ENCODE data around the gene HEXD.

The HEXD gene

GRCh38 chr17:82479602-82480001, 61.5 kb downstream of the HEXD start:
- Histone ChIP-seq H3K79me1 (ENCODE audit: low read length) (no peaks in the 10 kb centered on the region), H3K79me2 (ENCODE audit: control insufficient read depth, insufficient read depth, low read length) (no peaks in the 10 kb centered on the region), H3K4me1 (ENCODE audit: control insufficient read depth, low read depth, low read length) (no peaks in the 10 kb centered on the region), H3K4ac (ENCODE audit: low read depth, low read length) (no peak overlapping the region), H4K8ac (ENCODE audit: low read depth, low read length) (no peak overlapping the region), H3K18ac (ENCODE audit: low read length) (no peak overlapping the region), H3K4me2 (ENCODE audit: low read length) (no peak overlapping the region), H3K4me3 (ENCODE audit: low read length) (no peak overlapping the region), H3K23ac (ENCODE audit: low read length) (no peak overlapping the region), H3K27ac (ENCODE audit: low read depth, low read length) (no peak overlapping the region), H3K9ac (ENCODE audit: low read length) (no peak overlapping the region), H2BK5ac (ENCODE audit: low read length) (no peak overlapping the region), H4K5ac (ENCODE audit: low read length) (no peak overlapping the region), H3K56ac (ENCODE audit: low read length) (no peak overlapping the region), H2BK15ac (replicated peaks; ENCODE audit: low read depth) (no peak overlapping the region), H3K36me3 (ENCODE audit: control insufficient read depth, insufficient read depth, low read length) (peaks cover 4% of the 10 kb centered on the region), H2AK5ac (ENCODE audit: low read length) (no peak overlapping the region), H3K27me3 (ENCODE audit: insufficient read depth, low read length, poor library complexity) (no peaks in the 10 kb centered on the region), H2BK120ac (ENCODE audit: low read depth, low read length) (no peak overlapping the region)
- no CpG with 5 or more reads among the region's 5 CpGs for WGBS (ENCODE audit: extremely low coverage, insufficient coverage, low lambda C conversion rate)
- DNase-seq: no peak

- H3K27me3 ChIP-seq (ENCODE audit: insufficient read depth, low read length, poor library complexity): no peaks in the 10 kb centered on the region
- no peak overlapping the region for H2BK120ac ChIP-seq (ENCODE audit: low read depth, low read length)
- no peak overlapping the region for H3K9ac ChIP-seq (ENCODE audit: low read length)
- peaks cover 4% of the 10 kb centered on the region for H3K36me3 ChIP-seq (ENCODE audit: control insufficient read depth, insufficient read depth, low read length)
- H4K8ac ChIP-seq (ENCODE audit: low read depth, low read length): no peak overlapping the region
- H3K4me3 ChIP-seq (ENCODE audit: low read length): no peak overlapping the region
- H3K4me2 ChIP-seq (ENCODE audit: low read length): no peak overlapping the region
- no peak overlapping the region for H4K5ac ChIP-seq (ENCODE audit: low read length)
- no peak overlapping the region for H2BK5ac ChIP-seq (ENCODE audit: low read length)
- no peaks in the 10 kb centered on the region for H3K4me1 ChIP-seq (ENCODE audit: control insufficient read depth, low read depth, low read length)
- H3K79me1 ChIP-seq (ENCODE audit: low read length): no peaks in the 10 kb centered on the region
- H3K79me2 ChIP-seq (ENCODE audit: control insufficient read depth, insufficient read depth, low read length): no peaks in the 10 kb centered on the region
- no peak overlapping the region for H3K27ac ChIP-seq (ENCODE audit: low read depth, low read length)
- H3K23ac ChIP-seq (ENCODE audit: low read length): no peak overlapping the region
- no peak overlapping the region for H2BK15ac ChIP-seq (replicated peaks; ENCODE audit: low read depth)
- DNase-seq: no peak
- no peak overlapping the region for H3K18ac ChIP-seq (ENCODE audit: low read length)
- H2AK5ac ChIP-seq (ENCODE audit: low read length): no peak overlapping the region
- no peak overlapping the region for H3K4ac ChIP-seq (ENCODE audit: low read depth, low read length)
- H3K56ac ChIP-seq (ENCODE audit: low read length): no peak overlapping the region
- WGBS (ENCODE audit: extremely low coverage, insufficient coverage, low lambda C conversion rate): no CpG with 5 or more reads among the region's 9 CpGs
Measured at GRCh38 chr17:82480318-82480717, 62.2 kb downstream of the HEXD start.

- Histone ChIP-seq H4K8ac (ENCODE audit: low read depth, low read length) (no peak overlapping the region), H3K4me1 (ENCODE audit: control insufficient read depth, low read depth, low read length) (no peaks in the 10 kb centered on the region), H3K79me2 (ENCODE audit: control insufficient read depth, insufficient read depth, low read length) (no peaks in the 10 kb centered on the region), H3K27me3 (ENCODE audit: insufficient read depth, low read length, poor library complexity) (no peaks in the 10 kb centered on the region), H3K79me1 (ENCODE audit: low read length) (no peaks in the 10 kb centered on the region), H3K9ac (ENCODE audit: low read length) (no peak overlapping the region), H2BK120ac (ENCODE audit: low read depth, low read length) (no peak overlapping the region), H3K4me2 (ENCODE audit: low read length) (no peak overlapping the region), H2BK5ac (ENCODE audit: low read length) (no peak overlapping the region), H2AK5ac (ENCODE audit: low read length) (no peak overlapping the region), H3K18ac (ENCODE audit: low read length) (no peak overlapping the region), H3K4ac (ENCODE audit: low read depth, low read length) (no peak overlapping the region), H3K23ac (ENCODE audit: low read length) (no peak overlapping the region), H4K5ac (ENCODE audit: low read length) (no peak overlapping the region), H3K36me3 (ENCODE audit: control insufficient read depth, insufficient read depth, low read length) (peaks cover 7% of the 10 kb centered on the region), H3K4me3 (ENCODE audit: low read length) (no peak overlapping the region), H2BK15ac (replicated peaks; ENCODE audit: low read depth) (no peak overlapping the region), H3K27ac (ENCODE audit: low read depth, low read length) (no peak overlapping the region), H3K56ac (ENCODE audit: low read length) (no peak overlapping the region)
- DNase-seq: no peak
- no CpG with 5 or more reads among the region's 6 CpGs for WGBS (ENCODE audit: extremely low coverage, insufficient coverage, low lambda C conversion rate)
Measured at GRCh38 chr17:82483204-82483660, 65.1 kb downstream of the HEXD start.

GRCh38 chr17:82483836-82484235, 65.7 kb downstream of the HEXD start:
- peaks cover 7% of the 10 kb centered on the region for H3K36me3 ChIP-seq (ENCODE audit: control insufficient read depth, insufficient read depth, low read length)

GRCh38 chr17:82486231-82487094, 68.3 kb downstream of the HEXD start:
- Histone ChIP-seq H2BK15ac (replicated peaks; ENCODE audit: low read depth) (no peak overlapping the region), H3K18ac (ENCODE audit: low read length) (no peak overlapping the region), H3K56ac (ENCODE audit: low read length) (no peak overlapping the region), H3K27me3 (ENCODE audit: insufficient read depth, low read length, poor library complexity) (no peaks in the 10 kb centered on the region), H3K79me2 (ENCODE audit: control insufficient read depth, insufficient read depth, low read length) (no peaks in the 10 kb centered on the region), H3K27ac (ENCODE audit: low read depth, low read length) (no peak overlapping the region), H3K36me3 (ENCODE audit: control insufficient read depth, insufficient read depth, low read length) (peaks cover 5% of the 10 kb centered on the region), H3K4me2 (ENCODE audit: low read length) (no peak overlapping the region), H4K8ac (ENCODE audit: low read depth, low read length) (no peak overlapping the region), H4K5ac (ENCODE audit: low read length) (no peak overlapping the region), H2BK5ac (ENCODE audit: low read length) (no peak overlapping the region), H3K79me1 (ENCODE audit: low read length) (no peaks in the 10 kb centered on the region), H3K9ac (ENCODE audit: low read length) (no peak overlapping the region), H2AK5ac (ENCODE audit: low read length) (no peak overlapping the region), H3K4me1 (ENCODE audit: control insufficient read depth, low read depth, low read length) (no peaks in the 10 kb centered on the region), H3K4me3 (ENCODE audit: low read length) (no peak overlapping the region), H3K23ac (ENCODE audit: low read length) (no peak overlapping the region), H3K4ac (ENCODE audit: low read depth, low read length) (no peak overlapping the region), H2BK120ac (ENCODE audit: low read depth, low read length) (no peak overlapping the region)
- WGBS (ENCODE audit: extremely low coverage, insufficient coverage, low lambda C conversion rate): no CpG with 5 or more reads among the region's 13 CpGs
- no peak for DNase-seq

More at GRCh38 chr17:82483836-82484235, 65.7 kb downstream of the HEXD start:
- Histone ChIP-seq H3K4me2 (ENCODE audit: low read length) (no peak overlapping the region), H3K4me3 (ENCODE audit: low read length) (no peak overlapping the region), H2BK15ac (replicated peaks; ENCODE audit: low read depth) (no peak overlapping the region), H3K27me3 (ENCODE audit: insufficient read depth, low read length, poor library complexity) (no peaks in the 10 kb centered on the region), H3K79me1 (ENCODE audit: low read length) (no peaks in the 10 kb centered on the region), H2BK5ac (ENCODE audit: low read length) (no peak overlapping the region), H2BK120ac (ENCODE audit: low read depth, low read length) (no peak overlapping the region), H3K27ac (ENCODE audit: low read depth, low read length) (no peak overlapping the region), H2AK5ac (ENCODE audit: low read length) (no peak overlapping the region), H3K56ac (ENCODE audit: low read length) (no peak overlapping the region), H3K9ac (ENCODE audit: low read length) (no peak overlapping the region), H4K5ac (ENCODE audit: low read length) (no peak overlapping the region), H3K23ac (ENCODE audit: low read length) (no peak overlapping the region), H3K4me1 (ENCODE audit: control insufficient read depth, low read depth, low read length) (no peaks in the 10 kb centered on the region), H3K18ac (ENCODE audit: low read length) (no peak overlapping the region), H4K8ac (ENCODE audit: low read depth, low read length) (no peak overlapping the region), H3K4ac (ENCODE audit: low read depth, low read length) (no peak overlapping the region), H3K79me2 (ENCODE audit: control insufficient read depth, insufficient read depth, low read length) (no peaks in the 10 kb centered on the region)
- no peak for DNase-seq
- whole genome bisulfite sequencing (ENCODE audit: extremely low coverage, insufficient coverage, low lambda C conversion rate): no CpG with 5 or more reads among the region's 9 CpGs

All from mesendoderm (in vitro differentiated cells).